Nephron progenitor cell (in vitro differentiated cells): ENCODE data around the gene SLC26A1.

Experiments used
- DNase-seq: peaks from one replicate; pipeline ENCODE4 v3.0.0; 2021
- H3K27ac Mint-ChIP-seq: 2 replicates; pipeline ENCODE4 v1.8.0; 2021; ENCODE audit warnings: mild to moderate bottlenecking, moderate library complexity, mixed read lengths
- H3K27me3 Mint-ChIP-seq: 2 replicates; pipeline ENCODE4 v1.8.0; 2021; ENCODE audit warnings: mild to moderate bottlenecking, low read depth, mixed read lengths; ENCODE audit not compliant: poor library complexity
- H3K36me3 Mint-ChIP-seq: 2 replicates; pipeline ENCODE4 v1.8.0; 2021; ENCODE audit warnings: low read depth, mixed read lengths
- H3K4me1 Mint-ChIP-seq: 2 replicates; pipeline ENCODE4 v1.8.0; 2021; ENCODE audit warnings: mixed read lengths
- H3K4me3 Mint-ChIP-seq: 2 replicates; pipeline ENCODE4 v1.8.0; 2021; ENCODE audit warnings: mild to moderate bottlenecking, moderate library complexity, mixed read lengths
- H3K9me3 Mint-ChIP-seq: 2 replicates; pipeline ENCODE4 v1.8.0; 2021; ENCODE audit warnings: mild to moderate bottlenecking, moderate library complexity, mixed read lengths
- TF ChIP-seq, protein P1 (sequence below): fragments of 200-600 bp; sonication (generic); IDR thresholded peaks from 2 replicates; pipeline ENCODE4 v1.5.0; 2021; ENCODE audit warnings: antibody characterized with exemption

SLC26A1 gene

DNA sequence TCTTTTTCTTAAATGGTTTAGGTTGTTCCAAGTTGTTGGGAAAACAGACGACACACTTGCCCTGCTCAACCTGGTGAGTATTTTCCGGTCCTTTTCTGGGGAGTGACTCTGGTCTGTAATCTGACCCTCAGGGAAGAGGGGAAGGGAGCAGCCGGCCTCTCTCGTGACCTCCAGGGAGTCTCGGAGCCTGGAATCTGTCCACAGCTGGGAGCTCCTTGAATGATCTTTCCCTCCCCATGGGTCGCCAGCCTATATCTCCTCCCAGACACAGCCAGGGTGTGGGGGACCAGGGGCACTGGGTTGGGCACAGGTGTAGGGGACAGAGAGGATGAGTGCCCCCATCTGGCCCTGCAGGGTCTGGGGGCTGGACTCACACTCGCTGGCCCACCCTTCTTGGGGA is 42.0 kb downstream of the SLC26A1 start:
- peaks cover 9% of the 10 kb centered on the region for H3K36me3 Mint-ChIP-seq
- H3K4me1 Mint-ChIP-seq = peaks cover 56% of the 10 kb centered on the region

DNA sequence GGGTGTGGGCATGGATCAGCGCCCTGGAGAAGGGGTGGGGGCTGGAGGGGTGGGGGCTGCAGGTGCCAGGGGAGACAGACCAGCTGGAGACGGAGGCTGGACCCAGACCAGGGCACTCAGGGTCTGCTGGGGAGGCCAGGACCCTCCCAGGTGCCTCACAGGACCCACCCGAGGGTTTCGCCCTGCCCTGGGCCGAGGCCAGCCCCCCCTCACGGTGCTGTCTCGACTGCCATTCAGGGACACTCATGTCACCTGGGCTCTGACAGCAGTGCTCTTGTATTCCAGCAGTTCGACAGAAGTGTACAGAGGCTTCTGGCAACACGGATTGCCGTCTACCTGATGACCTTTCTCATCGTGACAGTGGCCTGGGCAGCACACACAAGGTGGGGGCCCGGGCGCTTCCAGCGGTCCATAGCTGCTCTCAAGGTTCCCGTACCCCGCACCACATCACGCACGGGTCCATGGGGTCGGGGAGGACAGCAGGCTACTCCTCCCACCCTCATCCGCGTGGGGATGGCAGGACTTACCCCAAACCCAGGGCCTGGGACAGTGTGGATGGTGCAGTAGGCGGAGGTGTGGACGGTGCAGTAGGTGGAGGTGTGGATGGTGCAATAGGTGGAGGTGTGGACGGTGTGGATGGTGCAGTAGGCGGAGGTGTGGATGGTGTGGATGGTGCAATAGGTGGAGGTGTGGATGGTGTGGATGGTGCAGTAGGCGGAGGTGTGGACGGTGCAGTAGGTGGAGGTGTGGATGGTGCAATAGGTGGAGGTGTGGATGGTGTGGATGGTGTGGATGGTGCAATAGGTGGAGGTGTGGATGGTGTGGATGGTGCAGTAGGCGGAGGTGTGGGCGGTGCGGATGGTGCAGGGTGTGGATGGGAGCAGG is 42.8 kb downstream of the SLC26A1 start:
- no peak overlapping the region for H3K27ac Mint-ChIP-seq
- TF ChIP-seq, protein P1, sequence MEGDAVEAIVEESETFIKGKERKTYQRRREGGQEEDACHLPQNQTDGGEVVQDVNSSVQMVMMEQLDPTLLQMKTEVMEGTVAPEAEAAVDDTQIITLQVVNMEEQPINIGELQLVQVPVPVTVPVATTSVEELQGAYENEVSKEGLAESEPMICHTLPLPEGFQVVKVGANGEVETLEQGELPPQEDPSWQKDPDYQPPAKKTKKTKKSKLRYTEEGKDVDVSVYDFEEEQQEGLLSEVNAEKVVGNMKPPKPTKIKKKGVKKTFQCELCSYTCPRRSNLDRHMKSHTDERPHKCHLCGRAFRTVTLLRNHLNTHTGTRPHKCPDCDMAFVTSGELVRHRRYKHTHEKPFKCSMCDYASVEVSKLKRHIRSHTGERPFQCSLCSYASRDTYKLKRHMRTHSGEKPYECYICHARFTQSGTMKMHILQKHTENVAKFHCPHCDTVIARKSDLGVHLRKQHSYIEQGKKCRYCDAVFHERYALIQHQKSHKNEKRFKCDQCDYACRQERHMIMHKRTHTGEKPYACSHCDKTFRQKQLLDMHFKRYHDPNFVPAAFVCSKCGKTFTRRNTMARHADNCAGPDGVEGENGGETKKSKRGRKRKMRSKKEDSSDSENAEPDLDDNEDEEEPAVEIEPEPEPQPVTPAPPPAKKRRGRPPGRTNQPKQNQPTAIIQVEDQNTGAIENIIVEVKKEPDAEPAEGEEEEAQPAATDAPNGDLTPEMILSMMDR = no peak
- H3K36me3 Mint-ChIP-seq = peaks cover 9% of the 10 kb centered on the region
- no peak for DNase-seq
- no peaks in the 10 kb centered on the region for H3K9me3 Mint-ChIP-seq
- H3K27me3 Mint-ChIP-seq = peaks cover 20% of the 10 kb centered on the region
- peak overlapping the region; percentile 53 for H3K4me3 Mint-ChIP-seq
- peaks cover 64% of the 10 kb centered on the region for H3K4me1 Mint-ChIP-seq

More for the DNA sequence above, 42.0 kb downstream of the SLC26A1 start:
- DNase-seq = peak; percentile 59
- no peaks in the 10 kb centered on the region for H3K9me3 Mint-ChIP-seq
- peak overlapping the region; percentile 70 for H3K27ac Mint-ChIP-seq
- TF ChIP-seq, protein P1 = no peak
- H3K4me3 Mint-ChIP-seq = peak overlapping the region; percentile 48
- peaks cover 12% of the 10 kb centered on the region for H3K27me3 Mint-ChIP-seq

DNA sequence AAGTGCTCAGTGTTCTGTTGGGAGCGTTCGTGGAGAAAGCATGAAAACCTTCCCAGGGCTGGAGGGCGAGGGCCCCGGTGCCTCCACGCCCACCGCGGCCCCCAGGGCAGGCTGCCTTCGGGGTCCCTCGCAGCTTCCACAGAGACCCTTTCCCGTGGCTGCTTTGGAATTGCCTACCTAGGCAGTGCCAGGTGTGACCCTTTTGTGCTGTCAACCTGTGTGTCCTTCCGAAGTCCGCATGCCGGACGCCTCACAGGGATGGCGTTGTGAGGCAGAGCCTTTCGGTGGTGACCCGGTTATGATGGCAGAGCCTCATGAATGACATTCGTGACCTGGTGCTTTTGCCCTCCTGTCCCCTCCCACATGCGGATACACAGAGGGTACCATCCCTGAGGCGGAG is 43.5 kb downstream of the SLC26A1 start:
- H3K27ac Mint-ChIP-seq = no peak overlapping the region
- peaks cover 27% of the 10 kb centered on the region for H3K27me3 Mint-ChIP-seq
- TF ChIP-seq, protein P1 = no peak
- peaks cover 67% of the 10 kb centered on the region for H3K4me1 Mint-ChIP-seq
- H3K4me3 Mint-ChIP-seq = no peak overlapping the region
- peaks cover 7% of the 10 kb centered on the region for H3K36me3 Mint-ChIP-seq
- no peak for DNase-seq
- no peaks in the 10 kb centered on the region for H3K9me3 Mint-ChIP-seq

DNA sequence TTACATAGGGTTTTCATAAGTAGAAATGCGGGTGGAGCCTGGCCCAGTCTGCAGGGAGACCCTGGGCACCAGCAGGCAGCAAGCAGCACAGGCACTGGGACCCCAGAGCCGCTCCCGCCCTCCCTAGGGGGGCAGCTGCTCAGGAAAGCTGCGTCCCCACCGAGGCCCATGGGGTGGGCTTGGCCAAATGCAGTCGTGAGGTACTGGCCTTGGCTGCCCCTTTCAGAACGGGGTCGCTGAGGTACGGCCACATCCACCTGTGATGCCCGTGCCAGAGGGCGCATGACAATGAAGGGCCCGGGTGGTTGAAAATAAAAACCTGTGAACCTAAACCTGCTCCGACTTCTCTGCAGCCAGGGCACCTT is 44.3 kb downstream of the SLC26A1 start:
- Mint-ChIP-seq H3K36me3 (no peaks in the 10 kb centered on the region), H3K4me1 (peaks cover 61% of the 10 kb centered on the region), H3K4me3 (no peak overlapping the region), H3K27ac (no peak overlapping the region), H3K27me3 (peaks cover 34% of the 10 kb centered on the region), H3K9me3 (no peaks in the 10 kb centered on the region)
- DNase-seq = no peak
- TF ChIP-seq, protein P1 = no peak

DNA sequence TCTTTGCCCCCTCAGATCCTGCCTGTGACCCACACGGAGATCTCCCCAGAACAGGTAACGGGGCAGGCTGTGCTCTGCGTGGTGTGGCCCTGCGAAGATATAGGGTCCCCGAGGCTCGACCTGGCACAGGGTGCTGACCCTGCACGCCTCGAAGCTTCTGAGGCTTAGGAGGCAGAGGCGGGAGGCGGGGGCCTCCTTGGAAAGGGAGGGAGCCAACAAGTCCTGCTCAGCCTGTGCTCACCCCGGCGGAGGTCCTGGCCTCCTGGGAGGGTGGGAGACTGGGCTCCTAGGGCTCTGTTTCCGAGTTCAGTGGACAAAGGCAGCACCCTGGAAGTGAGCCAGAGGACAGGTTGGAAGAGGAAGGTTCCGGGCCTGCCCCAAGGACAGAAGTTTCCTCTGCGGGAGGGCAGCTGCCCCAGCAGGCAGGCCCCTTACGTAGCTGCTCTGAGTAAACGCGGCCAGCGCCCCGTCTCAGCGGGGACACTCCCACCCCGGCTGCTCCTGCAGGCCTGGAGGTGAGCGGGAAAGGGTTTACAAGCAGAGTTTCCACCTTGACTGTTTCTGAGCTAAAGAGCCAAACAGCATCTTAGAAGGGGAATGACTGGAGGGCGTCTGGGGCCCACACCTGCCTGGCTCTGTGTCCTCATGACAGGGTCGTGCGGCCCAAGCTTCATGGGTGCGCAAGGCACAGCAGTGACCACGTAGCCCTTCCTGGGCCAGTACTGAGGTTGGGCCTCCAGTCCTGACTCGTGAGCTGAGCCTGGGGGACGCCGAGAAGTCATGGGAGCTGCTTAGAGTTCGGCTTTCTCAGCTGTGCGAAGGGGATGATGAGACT is 44.9 kb downstream of the SLC26A1 start:
- Mint-ChIP-seq H3K4me1 (peaks cover 61% of the 10 kb centered on the region), H3K36me3 (no peaks in the 10 kb centered on the region), H3K27ac (no peak overlapping the region), H3K4me3 (no peak overlapping the region), H3K9me3 (no peaks in the 10 kb centered on the region), H3K27me3 (peaks cover 40% of the 10 kb centered on the region)
- no peak for DNase-seq
- TF ChIP-seq, protein P1 = no peak
